A549 (cell line): ENCODE results near the gene WDR75.
"Not testable (repeated sequence)": the region's sequence is repeated elsewhere in the genome, so short reads cannot be mapped to it uniquely, and the experiment has no call there.

ENCODE experiments used
- ESRRA ChIP-seq: fragments of 150-350 bp; IDR thresholded peaks from 2 replicates; pipeline ENCODE4 v1.6.1; 2014; ENCODE audit warnings: mild to moderate bottlenecking, low read length, borderline replicate concordance
- GATA3 ChIP-seq: IDR thresholded peaks from 2 replicates; pipeline ENCODE4 v1.6.1; 2012; ENCODE audit warnings: borderline replicate concordance
- JUNB ChIP-seq: fragments of >200 bp; sonication (Bioruptor Twin); formaldehyde crosslinking; IDR thresholded peaks from 2 replicates; pipeline ENCODE4 v1.6.1; 2016
- MAZ ChIP-seq: fragments of 150-350 bp; IDR thresholded peaks from 2 replicates; pipeline ENCODE4 v1.6.1; 2014; ENCODE audit warnings: antibody characterized with exemption, low read depth, low read length, borderline replicate concordance
- NPAS2 ChIP-seq: fragments of 250-450 bp; sonication (Bioruptor Pico); IDR thresholded peaks from 2 replicates; pipeline ENCODE4 v1.8.0; 2022; ENCODE audit warnings: mild to moderate bottlenecking, moderate library complexity, borderline replicate concordance
- ZFP36 ChIP-seq: fragments of 450-650 bp; IDR thresholded peaks from 2 replicates; pipeline ENCODE4 v1.6.1; 2014; ENCODE audit warnings: borderline replicate concordance; ENCODE audit not compliant: partially characterized antibody
- TF ChIP-seq, protein P1 (sequence below): IDR thresholded peaks from 2 replicates; pipeline ENCODE4 v1.6.1; 2012
- TF ChIP-seq, protein P2 (sequence below): fragments of >200 bp; sonication (Bioruptor Twin); formaldehyde crosslinking; IDR thresholded peaks from 3 replicates; pipeline ENCODE4 v1.5.1; 2016

DNA sequence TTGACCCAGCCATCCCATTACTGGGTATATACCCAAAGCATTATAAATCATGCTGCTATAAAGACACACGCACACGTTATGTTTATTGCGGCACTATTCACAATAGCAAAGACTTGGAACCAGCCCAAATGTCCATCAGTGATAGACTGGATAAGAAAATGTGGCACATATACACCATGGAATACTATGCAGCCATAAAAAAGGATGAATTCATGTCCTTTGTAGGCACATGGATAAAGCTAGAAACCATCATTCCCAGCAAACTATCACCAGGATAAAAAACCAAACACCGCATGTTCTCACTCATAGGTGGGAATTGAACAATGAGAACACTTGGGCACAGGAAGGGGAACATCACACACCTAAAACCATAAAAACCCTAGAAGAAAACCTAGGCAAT is 5.5 kb upstream of the WDR75 start:
- TF ChIP-seq NPAS2, MAZ, ESRRA, ZFP36, GATA3, JUNB: not testable (repeated sequence)
- TF ChIP-seq, protein P1, sequence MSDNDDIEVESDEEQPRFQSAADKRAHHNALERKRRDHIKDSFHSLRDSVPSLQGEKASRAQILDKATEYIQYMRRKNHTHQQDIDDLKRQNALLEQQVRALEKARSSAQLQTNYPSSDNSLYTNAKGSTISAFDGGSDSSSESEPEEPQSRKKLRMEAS = not testable (repeated sequence)
- TF ChIP-seq, protein P2, sequence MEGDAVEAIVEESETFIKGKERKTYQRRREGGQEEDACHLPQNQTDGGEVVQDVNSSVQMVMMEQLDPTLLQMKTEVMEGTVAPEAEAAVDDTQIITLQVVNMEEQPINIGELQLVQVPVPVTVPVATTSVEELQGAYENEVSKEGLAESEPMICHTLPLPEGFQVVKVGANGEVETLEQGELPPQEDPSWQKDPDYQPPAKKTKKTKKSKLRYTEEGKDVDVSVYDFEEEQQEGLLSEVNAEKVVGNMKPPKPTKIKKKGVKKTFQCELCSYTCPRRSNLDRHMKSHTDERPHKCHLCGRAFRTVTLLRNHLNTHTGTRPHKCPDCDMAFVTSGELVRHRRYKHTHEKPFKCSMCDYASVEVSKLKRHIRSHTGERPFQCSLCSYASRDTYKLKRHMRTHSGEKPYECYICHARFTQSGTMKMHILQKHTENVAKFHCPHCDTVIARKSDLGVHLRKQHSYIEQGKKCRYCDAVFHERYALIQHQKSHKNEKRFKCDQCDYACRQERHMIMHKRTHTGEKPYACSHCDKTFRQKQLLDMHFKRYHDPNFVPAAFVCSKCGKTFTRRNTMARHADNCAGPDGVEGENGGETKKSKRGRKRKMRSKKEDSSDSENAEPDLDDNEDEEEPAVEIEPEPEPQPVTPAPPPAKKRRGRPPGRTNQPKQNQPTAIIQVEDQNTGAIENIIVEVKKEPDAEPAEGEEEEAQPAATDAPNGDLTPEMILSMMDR = not testable (repeated sequence)
